Activated T-helper 17 cell treated with anti-CD3 and anti-CD28 coated beads, Interleukin-2, amount 50 U/mL, for 72 hours (primary cell): Measurements from ENCODE around the gene DAGLB. TPM values are rescaled to one million over a fixed set of nuclear protein-coding genes. Genes with fewer than 3 reads are reported as not detected.

Source experiments
- ATAC-seq: fragments of 150-1000 bp; cut with Tn5 transposase; replicated peaks from 2 replicates; pipeline ENCODE4 v1.10.0; 2021; ENCODE audit warnings: mild to moderate bottlenecking, moderate library complexity
- H3K27ac Mint-ChIP-seq: one replicate; pipeline ENCODE4 v1.8.0; 2022; ENCODE audit warnings: mixed read lengths
- H3K27me3 Mint-ChIP-seq: one replicate; pipeline ENCODE4 v1.8.0; 2022; ENCODE audit warnings: mixed read lengths
- H3K36me3 Mint-ChIP-seq: one replicate; pipeline ENCODE4 v1.8.0; 2022; ENCODE audit warnings: low read depth, mild to moderate bottlenecking, mixed read lengths
- H3K4me1 Mint-ChIP-seq: one replicate; pipeline ENCODE4 v1.8.0; 2022; ENCODE audit warnings: mixed read lengths
- H3K4me3 Mint-ChIP-seq: one replicate; pipeline ENCODE4 v1.8.0; 2022; ENCODE audit warnings: mild to moderate bottlenecking, mixed read lengths
- H3K9me3 Mint-ChIP-seq: one replicate; pipeline ENCODE4 v1.8.0; 2022; ENCODE audit warnings: mixed read lengths
- total RNA-seq, 2 donors: library from RNA; stranded (reverse); gene quantifications; one replicate each; pipeline ENCODE4 v1.2.3, GENCODE V29; 2022

Gene DAGLB
- 10 to 100 TPM; 15.0 to 22.7 TPM for total RNA-seq

- H3K4me3 Mint-ChIP-seq = peak within 1 kb of the TSS; percentile 93
- peak; percentile 90 for ATAC-seq
- H3K27me3 Mint-ChIP-seq = no peaks in the 10 kb centered on the region
- H3K9me3 Mint-ChIP-seq = no peaks in the 10 kb centered on the region
- peaks cover 6% of the 10 kb centered on the region for H3K4me1 Mint-ChIP-seq
- H3K36me3 Mint-ChIP-seq = peaks cover 37% of the 10 kb centered on the region
- peak within 1 kb of the TSS; percentile 94 for H3K27ac Mint-ChIP-seq
These were observed at the start of gene DAGLB for GRCh38 chr7:6447581-6448199. TSS of gene DAGLB (minus strand) at chr7:6447954. CDS start at chr7:6447842, 112 bp downstream.

GRCh38 chr7:6497637-6497905, 49.8 kb upstream of the DAGLB start:
- H3K36me3 Mint-ChIP-seq = no peaks in the 10 kb centered on the region
- no peak overlapping the region for H3K4me3 Mint-ChIP-seq
- no peaks in the 10 kb centered on the region for H3K9me3 Mint-ChIP-seq
- H3K27me3 Mint-ChIP-seq = no peaks in the 10 kb centered on the region
- H3K27ac Mint-ChIP-seq = no peak overlapping the region
- no peak for ATAC-seq
- no peaks in the 10 kb centered on the region for H3K4me1 Mint-ChIP-seq

GRCh38 chr7:6496842-6497636, 49.3 kb upstream of the DAGLB start:
- Mint-ChIP-seq H3K4me3 (no peak overlapping the region), H3K4me1 (no peaks in the 10 kb centered on the region), H3K9me3 (no peaks in the 10 kb centered on the region), H3K27me3 (no peaks in the 10 kb centered on the region), H3K36me3 (no peaks in the 10 kb centered on the region), H3K27ac (no peak overlapping the region)
- no peak for ATAC-seq

- H3K9me3 Mint-ChIP-seq = no peaks in the 10 kb centered on the region
- no peak overlapping the region for H3K27ac Mint-ChIP-seq
- no peak overlapping the region for H3K4me3 Mint-ChIP-seq
- peak; percentile 9 for ATAC-seq
- H3K27me3 Mint-ChIP-seq = no peaks in the 10 kb centered on the region
- no peaks in the 10 kb centered on the region for H3K36me3 Mint-ChIP-seq
- H3K4me1 Mint-ChIP-seq = no peaks in the 10 kb centered on the region
These were observed 48.0 kb upstream of the DAGLB start for GRCh38 chr7:6495597-6496262.

GRCh38 chr7:6494365-6494764, 46.6 kb upstream of the DAGLB start:
- no peaks in the 10 kb centered on the region for H3K9me3 Mint-ChIP-seq
- no peaks in the 10 kb centered on the region for H3K36me3 Mint-ChIP-seq
- no peaks in the 10 kb centered on the region for H3K27me3 Mint-ChIP-seq
- no peak for ATAC-seq
- no peaks in the 10 kb centered on the region for H3K4me1 Mint-ChIP-seq
- H3K4me3 Mint-ChIP-seq = no peak overlapping the region
- H3K27ac Mint-ChIP-seq = no peak overlapping the region

GRCh38 chr7:6491194-6491593, 43.4 kb upstream of the DAGLB start:
- H3K27ac Mint-ChIP-seq = no peak overlapping the region
- no peaks in the 10 kb centered on the region for H3K27me3 Mint-ChIP-seq
- H3K4me1 Mint-ChIP-seq = no peaks in the 10 kb centered on the region
- H3K9me3 Mint-ChIP-seq = no peaks in the 10 kb centered on the region
- no peaks in the 10 kb centered on the region for H3K36me3 Mint-ChIP-seq
- H3K4me3 Mint-ChIP-seq = no peak overlapping the region
- ATAC-seq = no peak

- no peak for ATAC-seq
- Mint-ChIP-seq H3K9me3 (no peaks in the 10 kb centered on the region), H3K4me3 (no peak overlapping the region), H3K36me3 (no peaks in the 10 kb centered on the region), H3K27me3 (no peaks in the 10 kb centered on the region), H3K4me1 (peaks cover 1% of the 10 kb centered on the region), H3K27ac (no peak overlapping the region)
These were observed 41.9 kb upstream of the DAGLB start for GRCh38 chr7:6489612-6490011.

- no peak overlapping the region for H3K4me3 Mint-ChIP-seq
- no peaks in the 10 kb centered on the region for H3K27me3 Mint-ChIP-seq
- H3K4me1 Mint-ChIP-seq = peaks cover 4% of the 10 kb centered on the region
- H3K9me3 Mint-ChIP-seq = no peaks in the 10 kb centered on the region
- no peak for ATAC-seq
- peaks cover 13% of the 10 kb centered on the region for H3K36me3 Mint-ChIP-seq
- no peak overlapping the region for H3K27ac Mint-ChIP-seq
These were observed 39.4 kb upstream of the DAGLB start for GRCh38 chr7:6487184-6487545.

GRCh38 chr7:6486438-6487183, 38.9 kb upstream of the DAGLB start:
- Mint-ChIP-seq H3K4me3 (no peak overlapping the region), H3K4me1 (peaks cover 6% of the 10 kb centered on the region), H3K9me3 (no peaks in the 10 kb centered on the region), H3K27ac (no peak overlapping the region), H3K27me3 (no peaks in the 10 kb centered on the region), H3K36me3 (peaks cover 19% of the 10 kb centered on the region)
- ATAC-seq = no peak

- H3K4me3 Mint-ChIP-seq = peak overlapping the region; percentile 85
- peaks cover 26% of the 10 kb centered on the region for H3K4me1 Mint-ChIP-seq
These were observed 35.0 kb upstream of the DAGLB start for GRCh38 chr7:6482743-6483119.

GRCh38 chr7:6482307-6482706, 34.6 kb upstream of the DAGLB start:
- Mint-ChIP-seq H3K4me1 (peaks cover 30% of the 10 kb centered on the region), H3K36me3 (peaks cover 60% of the 10 kb centered on the region), H3K9me3 (no peaks in the 10 kb centered on the region), H3K4me3 (peak overlapping the region; percentile 85), H3K27ac (no peak overlapping the region), H3K27me3 (no peaks in the 10 kb centered on the region)
- no peak for ATAC-seq

More at GRCh38 chr7:6482743-6483119, 35.0 kb upstream of the DAGLB start:
- Mint-ChIP-seq H3K27ac (peak overlapping the region; percentile 92), H3K36me3 (peaks cover 56% of the 10 kb centered on the region), H3K27me3 (no peaks in the 10 kb centered on the region), H3K9me3 (no peaks in the 10 kb centered on the region)
- ATAC-seq = no peak

- H3K4me3 Mint-ChIP-seq = peak overlapping the region; percentile 85
- no peak for ATAC-seq
- H3K36me3 Mint-ChIP-seq = peaks cover 66% of the 10 kb centered on the region
- no peaks in the 10 kb centered on the region for H3K9me3 Mint-ChIP-seq
- no peaks in the 10 kb centered on the region for H3K27me3 Mint-ChIP-seq
- peaks cover 32% of the 10 kb centered on the region for H3K4me1 Mint-ChIP-seq
- H3K27ac Mint-ChIP-seq = peak overlapping the region; percentile 24
These were observed 33.7 kb upstream of the DAGLB start for GRCh38 chr7:6481445-6481844.

GRCh38 chr7:6480323-6480660, 32.5 kb upstream of the DAGLB start:
- Mint-ChIP-seq H3K27me3 (no peaks in the 10 kb centered on the region), H3K9me3 (no peaks in the 10 kb centered on the region), H3K4me1 (peaks cover 39% of the 10 kb centered on the region), H3K36me3 (peaks cover 76% of the 10 kb centered on the region), H3K27ac (peak overlapping the region; percentile 33), H3K4me3 (peak overlapping the region; percentile 85)
- ATAC-seq = no peak

- Mint-ChIP-seq H3K4me1 (peaks cover 35% of the 10 kb centered on the region), H3K27ac (peak overlapping the region; percentile 33), H3K36me3 (peaks cover 86% of the 10 kb centered on the region), H3K9me3 (no peaks in the 10 kb centered on the region), H3K27me3 (no peaks in the 10 kb centered on the region), H3K4me3 (peak overlapping the region; percentile 85)
- no peak for ATAC-seq
These were observed 31.3 kb upstream of the DAGLB start for GRCh38 chr7:6479067-6479466.
